GM12891 (cell line): ENCODE results near the gene WNT11.

Experiments used
- PAX5 ChIP-seq: IDR thresholded peaks from 2 replicates; pipeline ENCODE4 v1.6.1; 2011; ENCODE audit warnings: low read length, moderate library complexity, mild to moderate bottlenecking; ENCODE audit not compliant: insufficient read depth, severe bottlenecking
- POLR2A ChIP-seq: IDR thresholded peaks from 2 replicates; pipeline ENCODE4 v1.6.1; 2011; ENCODE audit warnings: low read depth, low read length, control low read depth
- POLR2AphosphoS5 ChIP-seq: IDR thresholded peaks from 2 replicates; pipeline ENCODE4 v1.6.1; 2011; ENCODE audit warnings: low read depth, low read length, control low read depth
- POU2F2 ChIP-seq: IDR thresholded peaks from 2 replicates; pipeline ENCODE4 v1.6.1; 2011; ENCODE audit warnings: low read depth, mild to moderate bottlenecking, control low read depth, low read length, moderate library complexity
- SPI1 ChIP-seq: IDR thresholded peaks from 2 replicates; pipeline ENCODE4 v1.6.1; 2011; ENCODE audit warnings: low read depth, low read length, control low read depth
- TAF1 ChIP-seq: IDR thresholded peaks from 2 replicates; pipeline ENCODE4 v1.6.1; 2011; ENCODE audit warnings: low read depth, low read length, control low read depth

GRCh38 chr11:76166314-76166713 is 40.0 kb downstream of the WNT11 start:
- TF ChIP-seq POLR2A (no peak), POLR2AphosphoS5 (no peak), TAF1 (no peak), SPI1 (no peak), PAX5 (no peak), POU2F2 (no peak)
